ENCODE measurements around the gene UFD1.

UFD1 gene, protein sequence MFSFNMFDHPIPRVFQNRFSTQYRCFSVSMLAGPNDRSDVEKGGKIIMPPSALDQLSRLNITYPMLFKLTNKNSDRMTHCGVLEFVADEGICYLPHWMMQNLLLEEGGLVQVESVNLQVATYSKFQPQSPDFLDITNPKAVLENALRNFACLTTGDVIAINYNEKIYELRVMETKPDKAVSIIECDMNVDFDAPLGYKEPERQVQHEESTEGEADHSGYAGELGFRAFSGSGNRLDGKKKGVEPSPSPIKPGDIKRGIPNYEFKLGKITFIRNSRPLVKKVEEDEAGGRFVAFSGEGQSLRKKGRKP

GRCh38 chr22:19478901-19479354 lies at the start of gene UFD1:
UFD1 (minus strand) TSS chr22:19479193; CDS start chr22:19479085, 108 bp downstream.
- Mint-ChIP-seq H3K27ac (peak within 1 kb of the TSS; percentile 100), H3K4me1 (peaks cover 31% of the 10 kb centered on the region), H3K4me3 (peak within 1 kb of the TSS; percentile 99), H3K36me3 (ENCODE audit: low read depth) (peaks cover 8% of the 10 kb centered on the region), H3K9me3 (no peaks in the 10 kb centered on the region), H3K27me3 (ENCODE audit: low read depth, poor library complexity) (peaks cover 3% of the 10 kb centered on the region)
- TF ChIP-seq, protein P1, sequence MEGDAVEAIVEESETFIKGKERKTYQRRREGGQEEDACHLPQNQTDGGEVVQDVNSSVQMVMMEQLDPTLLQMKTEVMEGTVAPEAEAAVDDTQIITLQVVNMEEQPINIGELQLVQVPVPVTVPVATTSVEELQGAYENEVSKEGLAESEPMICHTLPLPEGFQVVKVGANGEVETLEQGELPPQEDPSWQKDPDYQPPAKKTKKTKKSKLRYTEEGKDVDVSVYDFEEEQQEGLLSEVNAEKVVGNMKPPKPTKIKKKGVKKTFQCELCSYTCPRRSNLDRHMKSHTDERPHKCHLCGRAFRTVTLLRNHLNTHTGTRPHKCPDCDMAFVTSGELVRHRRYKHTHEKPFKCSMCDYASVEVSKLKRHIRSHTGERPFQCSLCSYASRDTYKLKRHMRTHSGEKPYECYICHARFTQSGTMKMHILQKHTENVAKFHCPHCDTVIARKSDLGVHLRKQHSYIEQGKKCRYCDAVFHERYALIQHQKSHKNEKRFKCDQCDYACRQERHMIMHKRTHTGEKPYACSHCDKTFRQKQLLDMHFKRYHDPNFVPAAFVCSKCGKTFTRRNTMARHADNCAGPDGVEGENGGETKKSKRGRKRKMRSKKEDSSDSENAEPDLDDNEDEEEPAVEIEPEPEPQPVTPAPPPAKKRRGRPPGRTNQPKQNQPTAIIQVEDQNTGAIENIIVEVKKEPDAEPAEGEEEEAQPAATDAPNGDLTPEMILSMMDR (IDR thresholded peaks at IDR 0.05) = no peak
- peak; percentile 86 for DNase-seq

DNA sequence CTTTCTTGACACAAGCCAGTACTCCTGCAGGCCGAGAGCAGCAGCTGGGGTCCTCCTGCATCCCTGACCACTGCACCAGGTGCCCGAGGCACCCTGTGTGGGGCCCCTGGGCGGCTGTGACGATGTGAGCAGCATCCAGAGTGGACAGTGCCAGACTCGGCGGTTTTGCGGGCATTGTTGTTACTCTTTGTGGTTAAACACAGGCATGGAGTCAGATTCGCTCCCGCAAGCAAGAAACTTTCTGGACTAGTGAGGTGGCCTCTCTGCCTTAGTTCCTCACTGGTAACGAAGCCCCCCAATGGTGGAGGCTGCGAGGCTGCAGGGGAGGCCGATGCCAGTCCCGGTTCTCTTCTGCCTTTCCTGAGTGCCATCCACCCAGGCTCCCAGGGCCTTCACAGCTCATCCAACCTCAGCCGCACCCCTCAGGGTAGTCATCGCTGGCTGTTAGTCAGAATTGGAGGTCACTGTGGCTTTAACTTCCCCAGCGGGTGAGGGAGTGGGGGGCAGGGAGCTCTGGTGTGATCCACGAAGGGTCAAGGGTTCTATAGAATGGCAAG lies 48.9 kb upstream of the UFD1 start:
- H3K27ac Mint-ChIP-seq = no peak overlapping the region
- H3K27me3 Mint-ChIP-seq (ENCODE audit: low read depth, poor library complexity) = peaks cover 71% of the 10 kb centered on the region
- DNase-seq = no peak
- H3K9me3 Mint-ChIP-seq = no peaks in the 10 kb centered on the region
- TF ChIP-seq, protein P1 (IDR thresholded peaks at IDR 0.05) = no peak
- no peaks in the 10 kb centered on the region for H3K36me3 Mint-ChIP-seq (ENCODE audit: low read depth)
- no peak overlapping the region for H3K4me3 Mint-ChIP-seq
- H3K4me1 Mint-ChIP-seq = peaks cover 12% of the 10 kb centered on the region

GRCh38 chr22:19527321-19527721 lies 48.3 kb upstream of the UFD1 start:
- H3K36me3 Mint-ChIP-seq (ENCODE audit: low read depth) = no peaks in the 10 kb centered on the region
- H3K27me3 Mint-ChIP-seq (ENCODE audit: low read depth, poor library complexity) = peaks cover 75% of the 10 kb centered on the region
- H3K9me3 Mint-ChIP-seq = no peaks in the 10 kb centered on the region
- no peak overlapping the region for H3K4me3 Mint-ChIP-seq
- peaks cover 16% of the 10 kb centered on the region for H3K4me1 Mint-ChIP-seq
- H3K27ac Mint-ChIP-seq = no peak overlapping the region
- TF ChIP-seq, protein P1 (IDR thresholded peaks at IDR 0.05) = no peak
- no peak for DNase-seq

GRCh38 chr22:19526702-19527111 lies 47.7 kb upstream of the UFD1 start:
- Mint-ChIP-seq H3K27me3 (ENCODE audit: low read depth, poor library complexity) (peaks cover 77% of the 10 kb centered on the region), H3K27ac (no peak overlapping the region), H3K9me3 (no peaks in the 10 kb centered on the region), H3K4me1 (peaks cover 16% of the 10 kb centered on the region), H3K36me3 (ENCODE audit: low read depth) (no peaks in the 10 kb centered on the region), H3K4me3 (no peak overlapping the region)
- TF ChIP-seq, protein P1 (IDR thresholded peaks at IDR 0.05) = no peak
- no peak for DNase-seq

- TF ChIP-seq, protein P1 (IDR thresholded peaks at IDR 0.05) = no peak
- H3K36me3 Mint-ChIP-seq (ENCODE audit: low read depth) = peaks cover 1% of the 10 kb centered on the region
- no peak for DNase-seq
- H3K27ac Mint-ChIP-seq = no peak overlapping the region
- H3K4me3 Mint-ChIP-seq = peak overlapping the region; percentile 26
- peaks cover 77% of the 10 kb centered on the region for H3K27me3 Mint-ChIP-seq (ENCODE audit: low read depth, poor library complexity)
- H3K4me1 Mint-ChIP-seq = peaks cover 16% of the 10 kb centered on the region
- H3K9me3 Mint-ChIP-seq = no peaks in the 10 kb centered on the region
These were observed 47.2 kb upstream of the UFD1 start for GRCh38 chr22:19526076-19526701.

Data from nephron progenitor cell (in vitro differentiated cells).